Loucy (cell line): ENCODE results near the gene HOXB7.

Source experiments
- EZH2phosphoT487 ChIP-seq: fragments of 200-600 bp; IDR thresholded peaks from 2 replicates; pipeline ENCODE4 v1.6.1; 2018; ENCODE audit warnings: antibody characterized with exemption, mild to moderate bottlenecking, moderate library complexity, borderline replicate concordance
- TF ChIP-seq, protein P1 (sequence below): fragments of 200-600 bp; sonication (generic); conservative IDR thresholded peaks from 2 replicates; pipeline ENCODE4 v1.5.1; 2014; ENCODE audit warnings: mild to moderate bottlenecking, antibody characterized with exemption, low read length

DNA sequence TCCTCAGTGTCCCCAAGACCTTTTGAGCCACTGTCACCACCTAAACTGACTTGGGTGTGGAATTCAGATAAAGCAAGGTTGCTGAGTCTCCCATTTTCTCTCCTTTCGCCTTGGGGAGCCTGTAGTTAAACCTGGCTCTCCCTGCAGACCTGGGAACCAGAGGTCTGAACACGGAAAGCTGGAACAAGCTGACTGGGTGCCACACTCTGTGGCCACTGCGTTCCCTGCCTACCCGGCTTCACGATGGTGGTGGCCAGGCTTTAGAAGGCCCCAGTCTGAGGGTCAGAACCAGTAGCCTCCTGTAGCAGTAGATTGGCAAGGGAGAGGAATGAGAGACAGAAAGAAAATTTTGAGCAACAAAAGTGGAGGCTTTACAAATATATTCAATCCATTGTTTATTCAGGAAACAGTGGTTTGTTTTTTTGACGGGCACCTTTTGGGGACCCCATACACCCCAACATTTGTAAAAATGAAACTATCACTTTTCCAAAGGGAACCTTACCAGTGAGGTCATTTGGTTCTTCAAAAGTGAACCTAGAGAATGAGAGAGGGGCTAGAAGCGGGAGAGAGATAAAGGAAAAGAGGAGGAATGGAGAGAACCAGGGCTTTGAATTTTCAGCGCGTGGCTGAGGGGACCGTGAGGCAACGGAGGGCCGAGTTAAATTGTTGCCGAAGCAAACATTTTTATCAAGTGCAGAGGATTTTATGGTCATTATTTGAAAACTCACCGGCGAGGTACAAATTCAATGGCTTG, 6.1 kb upstream of the HOXB7 start:
- TF ChIP-seq EZH2phosphoT487 = no peak
- TF ChIP-seq, protein P1, sequence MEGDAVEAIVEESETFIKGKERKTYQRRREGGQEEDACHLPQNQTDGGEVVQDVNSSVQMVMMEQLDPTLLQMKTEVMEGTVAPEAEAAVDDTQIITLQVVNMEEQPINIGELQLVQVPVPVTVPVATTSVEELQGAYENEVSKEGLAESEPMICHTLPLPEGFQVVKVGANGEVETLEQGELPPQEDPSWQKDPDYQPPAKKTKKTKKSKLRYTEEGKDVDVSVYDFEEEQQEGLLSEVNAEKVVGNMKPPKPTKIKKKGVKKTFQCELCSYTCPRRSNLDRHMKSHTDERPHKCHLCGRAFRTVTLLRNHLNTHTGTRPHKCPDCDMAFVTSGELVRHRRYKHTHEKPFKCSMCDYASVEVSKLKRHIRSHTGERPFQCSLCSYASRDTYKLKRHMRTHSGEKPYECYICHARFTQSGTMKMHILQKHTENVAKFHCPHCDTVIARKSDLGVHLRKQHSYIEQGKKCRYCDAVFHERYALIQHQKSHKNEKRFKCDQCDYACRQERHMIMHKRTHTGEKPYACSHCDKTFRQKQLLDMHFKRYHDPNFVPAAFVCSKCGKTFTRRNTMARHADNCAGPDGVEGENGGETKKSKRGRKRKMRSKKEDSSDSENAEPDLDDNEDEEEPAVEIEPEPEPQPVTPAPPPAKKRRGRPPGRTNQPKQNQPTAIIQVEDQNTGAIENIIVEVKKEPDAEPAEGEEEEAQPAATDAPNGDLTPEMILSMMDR = no peak
